ENCODE data around the gene EMID1.
"Not testable (repeated sequence)": the region's sequence is repeated elsewhere in the genome, so short reads cannot be mapped to it uniquely, and the experiment has no call there.

EMID1 gene

GRCh38 chr22:29230972-29231875 lies 25.5 kb downstream of the EMID1 start:
- no peak for DNase-seq (ENCODE audit: low read depth in 4 of 4, low spot score in 1 of 4)

GRCh38 chr22:29231971-29232959 lies 26.6 kb downstream of the EMID1 start:
- no peak for DNase-seq (ENCODE audit: low read depth in 4 of 4, low spot score in 1 of 4)

- no peak for DNase-seq (ENCODE audit: low read depth in 4 of 4, low spot score in 1 of 4)
Observed at GRCh38 chr22:29233277-29233877, 27.7 kb downstream of the EMID1 start.

GRCh38 chr22:29240481-29240880 lies 34.8 kb downstream of the EMID1 start:
- DNase-seq (ENCODE audit: low read depth in 4 of 4, low spot score in 1 of 4): not testable (repeated sequence)

GRCh38 chr22:29243874-29244446 lies 38.3 kb downstream of the EMID1 start:
- DNase-seq (ENCODE audit: low read depth in 4 of 4, low spot score in 1 of 4): no peak

- no peak for DNase-seq (ENCODE audit: low read depth in 4 of 4, low spot score in 1 of 4)
Observed at GRCh38 chr22:29244785-29245625, 39.3 kb downstream of the EMID1 start.

- peak; percentile 33 to 44 (median 42) for DNase-seq (ENCODE audit: low read depth in 4 of 4, low spot score in 1 of 4)
Observed at GRCh38 chr22:29245626-29246385, 40.1 kb downstream of the EMID1 start.

GRCh38 chr22:29247891-29248290 lies 42.2 kb downstream of the EMID1 start:
- not testable (repeated sequence) for DNase-seq (ENCODE audit: low read depth in 4 of 4, low spot score in 1 of 4)

GRCh38 chr22:29251265-29251664 lies 45.6 kb downstream of the EMID1 start:
- no peak for DNase-seq (ENCODE audit: low read depth in 4 of 4, low spot score in 1 of 4)

- no peak for DNase-seq (ENCODE audit: low read depth in 4 of 4, low spot score in 1 of 4)
Observed at GRCh38 chr22:29251981-29252911, 46.5 kb downstream of the EMID1 start.

- no peak for DNase-seq (ENCODE audit: low read depth in 4 of 4, low spot score in 1 of 4)
Observed at GRCh38 chr22:29253561-29254285, 48.0 kb downstream of the EMID1 start.

GRCh38 chr22:29254286-29254660 lies 48.6 kb downstream of the EMID1 start:
- no peak for DNase-seq (ENCODE audit: low read depth in 4 of 4, low spot score in 1 of 4)

- DNase-seq (ENCODE audit: low read depth in 4 of 4, low spot score in 1 of 4): no peak
Observed at GRCh38 chr22:29255064-29255621, 49.4 kb downstream of the EMID1 start.

- no peak for DNase-seq (ENCODE audit: low read depth in 4 of 4, low spot score in 1 of 4)
Observed at GRCh38 chr22:29256606-29257325, 51.1 kb downstream of the EMID1 start.

GRCh38 chr22:29257751-29258181 lies 52.1 kb downstream of the EMID1 start:
- no peak for DNase-seq (ENCODE audit: low read depth in 4 of 4, low spot score in 1 of 4)

- no peak for DNase-seq (ENCODE audit: low read depth in 4 of 4, low spot score in 1 of 4)
Observed at GRCh38 chr22:29258407-29259252, 52.9 kb downstream of the EMID1 start.

Measured in stimulated activated CD4-positive, alpha-beta T cell treated with anti-CD3 and anti-CD28 coated beads, Interleukin-1b, Interleukin-23, amount 100 ng/mL, for 24 hours (primary cell).